Endodermal cell (in vitro differentiated cells): Measurements from ENCODE around the gene TLE5. TPM values are rescaled to one million over a fixed set of nuclear protein-coding genes. Genes with fewer than 3 reads are reported as not detected.

Source experiments
- DNase-seq: peaks from one replicate; pipeline ENCODE4 v3.0.0-alpha.2; 2017
- H3K27ac ChIP-seq: 2 replicates; pipeline ENCODE4 v1.5.1; 2013; ENCODE audit warnings: mild to moderate bottlenecking, low read depth, low read length, moderate library complexity
- H3K27me3 ChIP-seq: 2 replicates; pipeline ENCODE4 v1.6.1; 2013; ENCODE audit warnings: mild to moderate bottlenecking, low read length, moderate library complexity; ENCODE audit not compliant: insufficient read depth, control insufficient read depth, poor library complexity, severe bottlenecking
- H3K36me3 ChIP-seq: 2 replicates; pipeline ENCODE4 v1.7.0; 2013; ENCODE audit warnings: mild to moderate bottlenecking, low read length, moderate library complexity; ENCODE audit not compliant: control insufficient read depth, insufficient read depth
- H3K4me1 ChIP-seq: one replicate; pipeline ENCODE4 v1.7.0; 2013; ENCODE audit warnings: low read length; ENCODE audit not compliant: control insufficient read depth, insufficient read depth
- H3K4me3 ChIP-seq: 2 replicates; pipeline ENCODE4 v1.5.1; 2013; ENCODE audit warnings: mild to moderate bottlenecking, low read length, moderate library complexity
- H3K9ac ChIP-seq: 2 replicates; pipeline ENCODE4 v1.6.1; 2013; ENCODE audit warnings: mild to moderate bottlenecking, low read length, moderate library complexity; ENCODE audit not compliant: poor library complexity, severe bottlenecking; ENCODE audit errors: extremely low read depth
- H3K9me3 ChIP-seq: 2 replicates; pipeline ENCODE4 v1.6.1; 2013; ENCODE audit warnings: mild to moderate bottlenecking, low read length, moderate library complexity; ENCODE audit not compliant: control insufficient read depth
- H3K27ac Mint-ChIP-seq: 2 replicates; pipeline ENCODE4 v1.8.0; 2020; ENCODE audit warnings: mixed read lengths
- H3K27me3 Mint-ChIP-seq: 2 replicates; pipeline ENCODE4 v1.8.0; 2021; ENCODE audit warnings: mild to moderate bottlenecking, mixed read lengths; ENCODE audit not compliant: insufficient read depth
- H3K36me3 Mint-ChIP-seq: 2 replicates; pipeline ENCODE4 v1.8.0; 2020; ENCODE audit warnings: low read depth, mixed read lengths
- H3K4me1 Mint-ChIP-seq: 2 replicates; pipeline ENCODE4 v1.8.0; 2020; ENCODE audit warnings: mixed read lengths
- H3K4me3 Mint-ChIP-seq: 2 replicates; pipeline ENCODE4 v1.8.0; 2020; ENCODE audit warnings: mild to moderate bottlenecking, moderate library complexity, mixed read lengths
- H3K9me3 Mint-ChIP-seq: 2 replicates; pipeline ENCODE4 v1.8.0; 2020; ENCODE audit warnings: mild to moderate bottlenecking, mixed read lengths
- WGBS, 2 experiments: methylation state at CpG; one replicate each; pipeline versions ENCODE4 v1.1.5 to v1.1.7; 2013; ENCODE audit warnings: missing lambda C conversion rate in 2 of 2, mixed read lengths in 1 of 2; ENCODE audit not compliant: insufficient coverage in 1 of 2, insufficient read length in 1 of 2; 5-methylcytosine and 5-hydroxymethylcytosine counted together
- total RNA-seq, 2 donors: library from RNA; stranded (reverse); fragmentation: NEBNext Ultra II Directional in 1 of 2; extraction: Animal tissue kit (Norgen Biotek cat#: 25700) in 1 of 2; gene quantifications; 2 replicates in 1 of 2; 3 replicates in 1 of 2; pipeline ENCODE4 v1.2.1, GENCODE V29; 2021
- TF ChIP-seq, protein P1 (sequence below): fragments of 200-600 bp; sonication (generic); conservative IDR thresholded peaks from 2 replicates; pipeline ENCODE4 v1.5.0; 2021; ENCODE audit warnings: antibody characterized with exemption, mild to moderate bottlenecking

TLE5 gene
- total RNA-seq, 2 donors from 2014 or later = 488 to 575 TPM

DNA sequence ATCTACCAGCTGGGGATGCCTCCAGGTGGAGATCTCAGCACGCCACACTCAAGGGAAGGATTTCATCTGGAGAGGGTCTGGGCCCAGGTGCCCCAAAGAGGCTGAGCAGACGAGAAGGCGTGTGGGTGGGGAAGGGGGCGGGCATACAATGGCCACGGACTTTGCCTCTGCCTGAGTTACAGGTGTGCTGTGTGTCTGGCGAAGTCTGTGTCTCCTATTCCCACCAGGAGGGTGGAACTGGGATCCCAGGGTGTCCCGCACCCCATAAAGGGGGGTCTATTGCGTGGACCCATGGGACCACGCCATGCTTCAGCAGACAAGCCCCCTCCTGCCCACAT is 36.8 kb downstream of the TLE5 start:
- H3K27me3 ChIP-seq = peaks cover 22% of the 10 kb centered on the region
- peaks cover 5% of the 10 kb centered on the region for H3K36me3 ChIP-seq
- Mint-ChIP-seq H3K36me3 (no peaks in the 10 kb centered on the region), H3K9me3 (peaks cover 2% of the 10 kb centered on the region), H3K4me1 (peaks cover 22% of the 10 kb centered on the region), H3K27me3 (peaks cover 43% of the 10 kb centered on the region), H3K4me3 (peak overlapping the region; percentile 51), H3K27ac (peak overlapping the region; percentile 92)
- H3K4me3 ChIP-seq = peak overlapping the region; percentile 76
- peak overlapping the region; percentile 63 for H3K9ac ChIP-seq
- DNase-seq = no peak
- H3K9me3 ChIP-seq = no peaks in the 10 kb centered on the region
- TF ChIP-seq, protein P1, sequence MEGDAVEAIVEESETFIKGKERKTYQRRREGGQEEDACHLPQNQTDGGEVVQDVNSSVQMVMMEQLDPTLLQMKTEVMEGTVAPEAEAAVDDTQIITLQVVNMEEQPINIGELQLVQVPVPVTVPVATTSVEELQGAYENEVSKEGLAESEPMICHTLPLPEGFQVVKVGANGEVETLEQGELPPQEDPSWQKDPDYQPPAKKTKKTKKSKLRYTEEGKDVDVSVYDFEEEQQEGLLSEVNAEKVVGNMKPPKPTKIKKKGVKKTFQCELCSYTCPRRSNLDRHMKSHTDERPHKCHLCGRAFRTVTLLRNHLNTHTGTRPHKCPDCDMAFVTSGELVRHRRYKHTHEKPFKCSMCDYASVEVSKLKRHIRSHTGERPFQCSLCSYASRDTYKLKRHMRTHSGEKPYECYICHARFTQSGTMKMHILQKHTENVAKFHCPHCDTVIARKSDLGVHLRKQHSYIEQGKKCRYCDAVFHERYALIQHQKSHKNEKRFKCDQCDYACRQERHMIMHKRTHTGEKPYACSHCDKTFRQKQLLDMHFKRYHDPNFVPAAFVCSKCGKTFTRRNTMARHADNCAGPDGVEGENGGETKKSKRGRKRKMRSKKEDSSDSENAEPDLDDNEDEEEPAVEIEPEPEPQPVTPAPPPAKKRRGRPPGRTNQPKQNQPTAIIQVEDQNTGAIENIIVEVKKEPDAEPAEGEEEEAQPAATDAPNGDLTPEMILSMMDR = peak; percentile 15
- H3K4me1 ChIP-seq = peaks cover 8% of the 10 kb centered on the region
- H3K27ac ChIP-seq = no peak overlapping the region
- 65 to 83% methylated on average over 3 to 9 of the region's 9 CpGs for WGBS, 2 experiments

- H3K36me3 ChIP-seq = peaks cover 9% of the 10 kb centered on the region
- WGBS, 2 experiments = 11 to 13% methylated on average over 14 to 30 of the region's 30 CpGs
- no peaks in the 10 kb centered on the region for H3K9me3 ChIP-seq
- peaks cover 17% of the 10 kb centered on the region for H3K27me3 ChIP-seq
- no peaks in the 10 kb centered on the region for H3K36me3 Mint-ChIP-seq
- peaks cover 19% of the 10 kb centered on the region for H3K4me1 Mint-ChIP-seq
- no peak overlapping the region for H3K27ac ChIP-seq
- TF ChIP-seq, protein P1 = no peak
- peak; percentile 83 for DNase-seq
- H3K4me1 ChIP-seq = peaks cover 8% of the 10 kb centered on the region
- peak overlapping the region; percentile 51 for H3K4me3 Mint-ChIP-seq
- peak overlapping the region; percentile 92 for H3K27ac Mint-ChIP-seq
- peak overlapping the region; percentile 63 for H3K9ac ChIP-seq
- H3K4me3 ChIP-seq = peak overlapping the region; percentile 76
- H3K9me3 Mint-ChIP-seq = peaks cover 2% of the 10 kb centered on the region
- H3K27me3 Mint-ChIP-seq = peaks cover 38% of the 10 kb centered on the region
Measured at GRCh38 chr19:3024870-3025548, 37.3 kb downstream of the TLE5 start.

GRCh38 chr19:3024509-3024869 is 37.8 kb downstream of the TLE5 start:
- H3K4me1 Mint-ChIP-seq = peaks cover 19% of the 10 kb centered on the region
- peaks cover 4% of the 10 kb centered on the region for H3K36me3 Mint-ChIP-seq
- Histone ChIP-seq H3K27me3 (peaks cover 12% of the 10 kb centered on the region), H3K4me3 (peak overlapping the region; percentile 76), H3K27ac (no peak overlapping the region), H3K4me1 (peaks cover 8% of the 10 kb centered on the region), H3K9ac (peak overlapping the region; percentile 63), H3K9me3 (no peaks in the 10 kb centered on the region), H3K36me3 (peaks cover 9% of the 10 kb centered on the region)
- peak overlapping the region; percentile 51 for H3K4me3 Mint-ChIP-seq
- no peak for DNase-seq
- H3K27me3 Mint-ChIP-seq = peaks cover 32% of the 10 kb centered on the region
- peaks cover 2% of the 10 kb centered on the region for H3K9me3 Mint-ChIP-seq
- peak overlapping the region; percentile 30 for H3K27ac Mint-ChIP-seq
- TF ChIP-seq, protein P1 = no peak
- 17 to 49% methylated on average over 2 to 5 of the region's 5 CpGs for WGBS, 2 experiments
